Measurements from ENCODE around the gene SLC6A20.

SLC6A20 gene

GRCh38 chr3:45716790-45717336, 79.5 kb downstream of the SLC6A20 start:
- DNase-seq (ENCODE audit: low read depth), result no peak

- DNase-seq (ENCODE audit: low read depth), result no peak
Measured at GRCh38 chr3:45715945-45716344, 80.4 kb downstream of the SLC6A20 start.

- DNase-seq (ENCODE audit: low read depth), result no peak
Measured at GRCh38 chr3:45712434-45713110, 83.8 kb downstream of the SLC6A20 start.

- no peak for DNase-seq (ENCODE audit: low read depth)
Measured at GRCh38 chr3:45711931-45712330, 84.4 kb downstream of the SLC6A20 start.

GRCh38 chr3:45705839-45706808, 90.2 kb downstream of the SLC6A20 start:
- no peak for DNase-seq (ENCODE audit: low read depth)

Data from stimulated activated CD8-positive, alpha-beta memory T cell treated with anti-CD3 and anti-CD28 coated beads, Interleukin-7, amount 100 ng/mL, for 24 hours (primary cell).